Fibroblast of the aortic adventitia (primary cell): ENCODE results near the gene IRAK1. TPM values are rescaled to one million over a fixed set of nuclear protein-coding genes. Genes with fewer than 3 reads are reported as not detected.

Experiments used
- DNase-seq: peaks from one replicate; pipeline ENCODE4 v3.0.0-alpha.2; 2010; ENCODE audit warnings: low read depth
- H3K4me3 ChIP-seq: 2 replicates; pipeline ENCODE4 v1.5.1; 2011; ENCODE audit warnings: low read depth, mild to moderate bottlenecking, control low read depth, low read length, moderate library complexity
- CTCF ChIP-seq: IDR thresholded peaks from 2 replicates; pipeline ENCODE4 v1.5.1; 2011; ENCODE audit warnings: mild to moderate bottlenecking, low read length, control low read depth, inconsistent platforms; ENCODE audit not compliant: insufficient read depth
- total RNA-seq: library from RNA; depleted of rRNA; stranded (reverse); fragments of >200 nt; gene quantifications from 2 replicates; pipeline ENCODE4 v1.2.3, GENCODE V29; 2012; ENCODE audit warnings: low replicate concordance

Gene IRAK1
- total RNA-seq, 1 donor = 80.5 TPM

- peak; percentile 47 for DNase-seq
- TF ChIP-seq CTCF = no peak
- H3K4me3 ChIP-seq = no peak overlapping the region
Measured at GRCh38 chrX:154049209-154050112, 29.8 kb upstream of the IRAK1 start.

GRCh38 chrX:154048398-154048797 lies 28.7 kb upstream of the IRAK1 start:
- no peak overlapping the region for H3K4me3 ChIP-seq
- no peak for TF ChIP-seq CTCF
- no peak for DNase-seq

GRCh38 chrX:154046940-154047610 lies 27.4 kb upstream of the IRAK1 start:
- no peak overlapping the region for H3K4me3 ChIP-seq
- DNase-seq = peak; percentile 71
- TF ChIP-seq CTCF = no peak

- H3K4me3 ChIP-seq = no peak overlapping the region
- DNase-seq = peak; percentile 96
- TF ChIP-seq CTCF = peak; percentile 27
Measured at GRCh38 chrX:154046031-154046781, 26.5 kb upstream of the IRAK1 start.

- H3K4me3 ChIP-seq = no peak overlapping the region
- TF ChIP-seq CTCF = no peak
- DNase-seq = no peak
Measured at GRCh38 chrX:154044091-154044490, 24.4 kb upstream of the IRAK1 start.

- no peak for TF ChIP-seq CTCF
- H3K4me3 ChIP-seq = no peak overlapping the region
- peak; percentile 65 for DNase-seq
Measured at GRCh38 chrX:154043003-154043763, 23.5 kb upstream of the IRAK1 start.
